HepG2 (cell line): ENCODE data around the gene DPYD.

Source experiments
- EP300 ChIP-seq, 3 experiments: sonication (generic) in 1 of 3; formaldehyde crosslinking in 1 of 3; IDR thresholded peaks; 2 replicates each; pipeline versions ENCODE4 v1.5.1 to v1.6.1; 2011 to 2020; ENCODE audit warnings: low read depth in 2 of 3, low read length in 2 of 3, borderline replicate concordance in 1 of 3, improper control_type of control experiment in 1 of 3, mild to moderate bottlenecking in 1 of 3, missing genetic modification reagents in 1 of 3, moderate library complexity in 1 of 3
- NR1H2 ChIP-seq: sonication (generic); formaldehyde crosslinking; IDR thresholded peaks from 2 replicates; pipeline ENCODE4 v1.8.1; 2022; ENCODE audit warnings: low read depth, missing genetic modification reagents, borderline replicate concordance
- SMARCC2 ChIP-seq: fragments of 450-650 bp; IDR thresholded peaks from 2 replicates; pipeline ENCODE4 v1.6.1; 2017; ENCODE audit warnings: antibody characterized with exemption, mild to moderate bottlenecking
- ZNF431 ChIP-seq: sonication (generic); formaldehyde crosslinking; IDR thresholded peaks from 2 replicates; pipeline ENCODE4 v1.9.0; 2022; ENCODE audit warnings: missing genetic modification reagents, low read depth, mild to moderate bottlenecking, borderline replicate concordance
- ZNF747 ChIP-seq: sonication (generic); formaldehyde crosslinking; IDR thresholded peaks from 2 replicates; pipeline ENCODE4 v1.8.1; 2023; ENCODE audit warnings: missing genetic modification reagents, mild to moderate bottlenecking, borderline replicate concordance
- TF ChIP-seq, protein P1 (sequence below): sonication (generic); formaldehyde crosslinking; IDR thresholded peaks from 2 replicates; pipeline ENCODE4 v1.5.0; 2020; ENCODE audit warnings: mild to moderate bottlenecking, missing genetic modification reagents, moderate library complexity

DNA sequence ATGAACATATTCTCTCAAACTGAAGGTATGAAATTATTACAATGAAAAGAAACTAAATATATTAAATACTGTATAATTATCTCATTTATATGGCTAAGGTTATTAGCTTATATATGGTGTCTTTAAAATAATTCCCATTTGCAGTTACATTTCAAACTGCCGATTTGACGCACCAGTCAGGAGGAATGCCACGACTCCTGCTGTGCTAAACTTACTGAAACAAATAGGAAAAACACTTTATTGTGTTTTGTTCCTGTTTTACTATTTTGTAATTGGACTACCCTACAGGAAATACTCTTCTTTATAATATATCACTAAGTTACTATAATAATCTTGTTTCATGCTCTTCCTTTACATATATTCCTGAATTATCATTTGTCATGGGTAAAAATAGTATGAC, 117.8 kb downstream of the DPYD start:
- TF ChIP-seq ZNF431 (CRISPR knock-in tag) = no peak
- no peak for TF ChIP-seq ZNF747 (CRISPR knock-in tag)
- TF ChIP-seq, protein P1, sequence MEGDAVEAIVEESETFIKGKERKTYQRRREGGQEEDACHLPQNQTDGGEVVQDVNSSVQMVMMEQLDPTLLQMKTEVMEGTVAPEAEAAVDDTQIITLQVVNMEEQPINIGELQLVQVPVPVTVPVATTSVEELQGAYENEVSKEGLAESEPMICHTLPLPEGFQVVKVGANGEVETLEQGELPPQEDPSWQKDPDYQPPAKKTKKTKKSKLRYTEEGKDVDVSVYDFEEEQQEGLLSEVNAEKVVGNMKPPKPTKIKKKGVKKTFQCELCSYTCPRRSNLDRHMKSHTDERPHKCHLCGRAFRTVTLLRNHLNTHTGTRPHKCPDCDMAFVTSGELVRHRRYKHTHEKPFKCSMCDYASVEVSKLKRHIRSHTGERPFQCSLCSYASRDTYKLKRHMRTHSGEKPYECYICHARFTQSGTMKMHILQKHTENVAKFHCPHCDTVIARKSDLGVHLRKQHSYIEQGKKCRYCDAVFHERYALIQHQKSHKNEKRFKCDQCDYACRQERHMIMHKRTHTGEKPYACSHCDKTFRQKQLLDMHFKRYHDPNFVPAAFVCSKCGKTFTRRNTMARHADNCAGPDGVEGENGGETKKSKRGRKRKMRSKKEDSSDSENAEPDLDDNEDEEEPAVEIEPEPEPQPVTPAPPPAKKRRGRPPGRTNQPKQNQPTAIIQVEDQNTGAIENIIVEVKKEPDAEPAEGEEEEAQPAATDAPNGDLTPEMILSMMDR (CRISPR knock-in tag) = no peak
- no peak for TF ChIP-seq SMARCC2
- no peak for TF ChIP-seq EP300 (IDR thresholded peaks at IDR 0.05; ENCODE audit: low read depth in 2 of 2, low read length in 2 of 2)
- no peak for TF ChIP-seq EP300 (CRISPR knock-in tag; IDR thresholded peaks at IDR 0.05; ENCODE audit: borderline replicate concordance)
- no peak for TF ChIP-seq NR1H2 (CRISPR knock-in tag)
